DMS114 treated with DMSO at 0.1 percent for 48 hours (cell line): ENCODE data around the gene ALOXE3.
A peak's percentile ranks its signal among the peaks of the same experiment; 100 is the strongest.

Source experiments
- DNase-seq: peaks from one replicate; lab custom pipeline; 2025; ENCODE audit not compliant: unreplicated experiment; lab: John Stamatoyannopoulos, UW

ALOXE3 gene

GRCh38 chr17:8117980-8118768, at the start of gene ALOXE3:
Gene ALOXE3 (minus strand): TSS chr17:8118514. CDS start chr17:8117990, 524 bp downstream.
- DNase-seq: no peak

GRCh38 chr17:8167526-8167925, 49.2 kb upstream of the ALOXE3 start:
- no peak for DNase-seq

- no peak for DNase-seq
These were observed 48.4 kb upstream of the ALOXE3 start for GRCh38 chr17:8166731-8167130.

GRCh38 chr17:8164815-8165131, 46.5 kb upstream of the ALOXE3 start:
- DNase-seq: no peak

GRCh38 chr17:8163978-8164814, 45.9 kb upstream of the ALOXE3 start:
- DNase-seq: no peak

- DNase-seq: no peak
These were observed 45.0 kb upstream of the ALOXE3 start for GRCh38 chr17:8162997-8163977.

- no peak for DNase-seq
These were observed 44.1 kb upstream of the ALOXE3 start, which contains the start of gene VAMP2 for GRCh38 chr17:8162233-8162996. Gene VAMP2 (minus strand): TSS chr17:8162948. CDS start chr17:8162879, 69 bp downstream.

- no peak for DNase-seq
These were observed 43.2 kb upstream of the ALOXE3 start for GRCh38 chr17:8161289-8162232.

- no peak for DNase-seq
These were observed 42.5 kb upstream of the ALOXE3 start for GRCh38 chr17:8160741-8161221.

GRCh38 chr17:8160224-8160577, 41.9 kb upstream of the ALOXE3 start:
- DNase-seq: no peak

GRCh38 chr17:8159459-8160223, 41.3 kb upstream of the ALOXE3 start:
- DNase-seq: no peak

- DNase-seq: no peak
These were observed 40.7 kb upstream of the ALOXE3 start for GRCh38 chr17:8159032-8159400.

GRCh38 chr17:8158267-8159031, 40.1 kb upstream of the ALOXE3 start:
- DNase-seq: peak; percentile 71

GRCh38 chr17:8156246-8156992, 38.1 kb upstream of the ALOXE3 start:
- peak; percentile 98 for DNase-seq

- DNase-seq: no peak
These were observed 37.6 kb upstream of the ALOXE3 start for GRCh38 chr17:8155996-8156245.

GRCh38 chr17:8155231-8155995, 37.1 kb upstream of the ALOXE3 start:
- no peak for DNase-seq
